Liver (tissue), 3 donors: Measurements from ENCODE around the gene ZNF202.

Experiments
- EGR1 ChIP-seq, 2 donors: IDR thresholded peaks; 2 replicates each; pipeline ENCODE4 v1.6.1; 2016 to 2018; ENCODE audit warnings: antibody characterized with exemption in 2 of 2, low read depth in 2 of 2
- GABPA ChIP-seq, 2 donors: IDR thresholded peaks in 1 of 2; conservative IDR thresholded peaks in 1 of 2; 2 replicates each; pipeline ENCODE4 v1.6.1; 2016; ENCODE audit warnings: antibody characterized with exemption in 2 of 2, mild to moderate bottlenecking in 1 of 2, moderate library complexity in 1 of 2
- HNF4A ChIP-seq, 2 donors: conservative IDR thresholded peaks; 2 replicates each; pipeline ENCODE4 v1.6.1; 2016; ENCODE audit warnings: antibody characterized with exemption in 2 of 2, mild to moderate bottlenecking in 2 of 2
- RAD21 ChIP-seq, 2 donors: IDR thresholded peaks; 2 replicates each; pipeline ENCODE4 v1.6.1; 2016; ENCODE audit warnings: antibody characterized with exemption in 2 of 2, mild to moderate bottlenecking in 2 of 2
- RXRA ChIP-seq, 2 donors: IDR thresholded peaks; 2 replicates each; pipeline ENCODE4 v1.6.1; 2017 to 2018; ENCODE audit warnings: antibody characterized with exemption in 2 of 2, mild to moderate bottlenecking in 1 of 2
- SP1 ChIP-seq: IDR thresholded peaks from 2 replicates; pipeline ENCODE4 v1.6.1; 2018; ENCODE audit warnings: antibody characterized with exemption, mild to moderate bottlenecking
- TAF1 ChIP-seq: conservative IDR thresholded peaks from 2 replicates; pipeline ENCODE4 v1.6.1; 2016; ENCODE audit warnings: antibody characterized with exemption, mild to moderate bottlenecking
- YY1 ChIP-seq: IDR thresholded peaks from 2 replicates; pipeline ENCODE4 v1.6.1; 2016; ENCODE audit warnings: antibody characterized with exemption, mild to moderate bottlenecking
- TF ChIP-seq, protein P1 (sequence below): fragments of 150-350 bp; IDR thresholded peaks from 2 replicates; pipeline ENCODE4 v1.5.1; 2017; ENCODE audit warnings: improper control_type of control experiment, low read depth, low read length; ENCODE audit not compliant: missing input control
- TF ChIP-seq, protein P2 (sequence below): IDR thresholded peaks from 2 replicates; pipeline ENCODE4 v1.6.1; 2016; ENCODE audit warnings: antibody characterized with exemption, mild to moderate bottlenecking
- TF ChIP-seq, protein P3 (sequence below): IDR thresholded peaks from 2 replicates; pipeline ENCODE4 v1.6.1; 2016; ENCODE audit warnings: antibody characterized with exemption
- donor health status: healthy.
- donor health status: healthy.

DNA sequence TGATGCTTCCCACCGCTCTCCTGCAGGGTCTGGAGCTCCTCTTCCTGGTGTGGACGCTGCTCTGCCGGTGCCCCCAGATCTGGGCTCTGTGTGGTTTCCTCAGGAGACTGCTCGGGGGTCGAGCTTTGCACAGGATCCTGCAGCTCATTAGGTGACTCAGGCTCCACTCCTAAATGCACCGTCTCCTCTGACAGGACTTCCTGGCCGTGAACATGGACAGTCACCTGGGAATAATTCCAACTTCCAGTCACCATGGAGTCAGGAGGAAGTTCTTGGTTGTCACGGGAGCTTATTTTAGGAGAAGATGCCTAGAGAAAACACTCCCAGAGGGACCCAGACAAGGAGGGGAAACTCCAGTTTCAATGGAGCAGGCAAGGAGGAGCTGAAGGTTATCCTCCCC, 11.9 kb downstream of the ZNF202 start:
- TF ChIP-seq, protein P1, sequence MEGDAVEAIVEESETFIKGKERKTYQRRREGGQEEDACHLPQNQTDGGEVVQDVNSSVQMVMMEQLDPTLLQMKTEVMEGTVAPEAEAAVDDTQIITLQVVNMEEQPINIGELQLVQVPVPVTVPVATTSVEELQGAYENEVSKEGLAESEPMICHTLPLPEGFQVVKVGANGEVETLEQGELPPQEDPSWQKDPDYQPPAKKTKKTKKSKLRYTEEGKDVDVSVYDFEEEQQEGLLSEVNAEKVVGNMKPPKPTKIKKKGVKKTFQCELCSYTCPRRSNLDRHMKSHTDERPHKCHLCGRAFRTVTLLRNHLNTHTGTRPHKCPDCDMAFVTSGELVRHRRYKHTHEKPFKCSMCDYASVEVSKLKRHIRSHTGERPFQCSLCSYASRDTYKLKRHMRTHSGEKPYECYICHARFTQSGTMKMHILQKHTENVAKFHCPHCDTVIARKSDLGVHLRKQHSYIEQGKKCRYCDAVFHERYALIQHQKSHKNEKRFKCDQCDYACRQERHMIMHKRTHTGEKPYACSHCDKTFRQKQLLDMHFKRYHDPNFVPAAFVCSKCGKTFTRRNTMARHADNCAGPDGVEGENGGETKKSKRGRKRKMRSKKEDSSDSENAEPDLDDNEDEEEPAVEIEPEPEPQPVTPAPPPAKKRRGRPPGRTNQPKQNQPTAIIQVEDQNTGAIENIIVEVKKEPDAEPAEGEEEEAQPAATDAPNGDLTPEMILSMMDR: no peak
- TF ChIP-seq, protein P2, sequence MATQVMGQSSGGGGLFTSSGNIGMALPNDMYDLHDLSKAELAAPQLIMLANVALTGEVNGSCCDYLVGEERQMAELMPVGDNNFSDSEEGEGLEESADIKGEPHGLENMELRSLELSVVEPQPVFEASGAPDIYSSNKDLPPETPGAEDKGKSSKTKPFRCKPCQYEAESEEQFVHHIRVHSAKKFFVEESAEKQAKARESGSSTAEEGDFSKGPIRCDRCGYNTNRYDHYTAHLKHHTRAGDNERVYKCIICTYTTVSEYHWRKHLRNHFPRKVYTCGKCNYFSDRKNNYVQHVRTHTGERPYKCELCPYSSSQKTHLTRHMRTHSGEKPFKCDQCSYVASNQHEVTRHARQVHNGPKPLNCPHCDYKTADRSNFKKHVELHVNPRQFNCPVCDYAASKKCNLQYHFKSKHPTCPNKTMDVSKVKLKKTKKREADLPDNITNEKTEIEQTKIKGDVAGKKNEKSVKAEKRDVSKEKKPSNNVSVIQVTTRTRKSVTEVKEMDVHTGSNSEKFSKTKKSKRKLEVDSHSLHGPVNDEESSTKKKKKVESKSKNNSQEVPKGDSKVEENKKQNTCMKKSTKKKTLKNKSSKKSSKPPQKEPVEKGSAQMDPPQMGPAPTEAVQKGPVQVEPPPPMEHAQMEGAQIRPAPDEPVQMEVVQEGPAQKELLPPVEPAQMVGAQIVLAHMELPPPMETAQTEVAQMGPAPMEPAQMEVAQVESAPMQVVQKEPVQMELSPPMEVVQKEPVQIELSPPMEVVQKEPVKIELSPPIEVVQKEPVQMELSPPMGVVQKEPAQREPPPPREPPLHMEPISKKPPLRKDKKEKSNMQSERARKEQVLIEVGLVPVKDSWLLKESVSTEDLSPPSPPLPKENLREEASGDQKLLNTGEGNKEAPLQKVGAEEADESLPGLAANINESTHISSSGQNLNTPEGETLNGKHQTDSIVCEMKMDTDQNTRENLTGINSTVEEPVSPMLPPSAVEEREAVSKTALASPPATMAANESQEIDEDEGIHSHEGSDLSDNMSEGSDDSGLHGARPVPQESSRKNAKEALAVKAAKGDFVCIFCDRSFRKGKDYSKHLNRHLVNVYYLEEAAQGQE: no peak
- no peak for TF ChIP-seq TAF1
- no peak for TF ChIP-seq RAD21 (IDR thresholded peaks at IDR 0.05)
- no peak for TF ChIP-seq HNF4A (conservative IDR thresholded peaks at IDR 0.05)
- TF ChIP-seq GABPA (IDR thresholded peaks at IDR 0.05 in 1 of 2, conservative IDR thresholded peaks at IDR 0.05 in 1 of 2): no peak
- TF ChIP-seq RXRA (IDR thresholded peaks at IDR 0.05): no peak
- no peak for TF ChIP-seq YY1
- TF ChIP-seq, protein P3, sequence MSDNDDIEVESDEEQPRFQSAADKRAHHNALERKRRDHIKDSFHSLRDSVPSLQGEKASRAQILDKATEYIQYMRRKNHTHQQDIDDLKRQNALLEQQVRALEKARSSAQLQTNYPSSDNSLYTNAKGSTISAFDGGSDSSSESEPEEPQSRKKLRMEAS: no peak
- TF ChIP-seq SP1: no peak
- no peak for TF ChIP-seq EGR1 (IDR thresholded peaks at IDR 0.05; ENCODE audit: low read depth in 2 of 2)
